HG02973 (cell line): ENCODE results near the gene KCND3.

ENCODE experiments used
- ATAC-seq: cut with Tn5 transposase; IDR thresholded peaks from one replicate; pipeline ENCODE4 v1.9.1; 2021; ENCODE audit warnings: moderate library complexity; ENCODE audit not compliant: unreplicated experiment

Gene KCND3

DNA sequence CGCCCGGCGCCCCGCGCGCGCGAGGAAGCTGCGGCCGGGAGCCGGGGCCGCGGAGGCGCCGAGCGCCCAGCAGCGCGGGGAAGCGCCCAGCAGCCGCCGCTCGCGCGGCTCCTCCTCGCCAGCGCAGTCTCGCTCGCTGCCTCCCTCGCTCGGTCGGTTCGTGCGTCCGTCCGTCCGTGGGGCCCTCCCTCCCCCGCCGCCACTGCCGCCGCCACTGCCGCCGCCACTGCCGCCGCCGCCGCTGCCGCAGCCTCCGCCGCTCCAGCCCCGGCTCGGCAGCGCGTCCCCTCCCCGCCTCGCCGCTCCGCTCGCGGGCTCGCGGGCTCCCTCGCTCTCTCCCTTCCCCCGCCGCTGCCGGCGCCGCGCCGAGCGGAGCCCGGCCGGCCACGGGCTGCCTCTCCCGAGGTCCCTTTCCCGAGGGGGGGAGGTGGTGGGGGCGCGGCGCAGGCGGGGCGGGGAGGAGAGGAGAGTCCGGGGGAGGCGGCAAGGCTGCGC lies at the start of gene KCND3:
Gene KCND3, minus strand, starts transcription at position 138 of the 495 bp plus-strand sequence.
- ATAC-seq: no peak

DNA sequence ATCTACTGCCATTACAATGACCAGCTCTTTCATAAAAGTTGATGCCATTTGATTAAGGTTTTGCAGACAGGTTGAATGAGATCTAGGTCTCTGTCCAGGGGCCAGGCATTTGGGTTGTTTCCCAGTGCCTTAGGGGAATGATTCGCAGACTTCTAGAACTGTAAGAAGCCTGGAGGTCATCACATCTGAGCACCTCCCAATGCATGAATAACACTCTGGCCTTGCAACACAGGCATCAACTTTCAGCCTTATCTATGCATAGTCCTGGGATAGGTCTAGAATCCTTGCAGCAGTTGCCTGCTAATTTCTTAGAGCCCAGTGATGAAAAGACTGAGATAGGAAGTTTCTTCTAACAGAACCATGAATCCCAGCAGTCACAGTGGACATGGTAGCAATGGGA lies 44.8 kb upstream of the KCND3 start:
- ATAC-seq: no peak

DNA sequence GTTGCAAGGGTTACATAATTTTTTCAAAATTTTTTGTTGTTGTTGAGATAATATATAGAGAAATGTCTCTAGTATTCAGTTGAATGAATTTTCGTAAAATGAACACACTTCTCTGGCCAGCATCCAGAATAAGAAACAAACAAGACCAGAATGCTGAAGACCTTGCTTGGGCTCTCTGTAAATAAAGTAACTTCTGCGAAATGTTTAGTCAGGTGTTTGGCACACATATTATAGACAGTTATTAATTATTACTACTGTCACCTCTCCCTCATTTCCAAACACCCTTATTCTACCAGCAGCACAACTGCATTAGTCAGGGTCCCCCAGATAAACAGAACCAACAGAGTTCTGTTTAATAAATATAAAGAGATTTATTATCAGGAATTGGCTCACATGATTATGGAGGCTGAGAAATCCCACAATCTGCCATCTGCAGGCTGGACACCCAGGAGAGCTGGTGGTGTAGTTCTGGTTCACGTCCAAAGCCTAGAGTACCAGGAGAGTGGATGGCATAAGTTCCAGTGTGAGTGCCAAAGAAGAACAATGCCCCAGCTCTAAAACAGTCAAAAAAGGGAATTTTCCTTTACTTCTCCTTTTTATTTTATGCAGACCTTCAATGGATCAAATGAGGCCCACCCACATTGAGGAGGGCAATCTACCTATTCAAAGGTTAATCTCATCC lies 44.1 kb upstream of the KCND3 start:
- ATAC-seq: no peak

DNA sequence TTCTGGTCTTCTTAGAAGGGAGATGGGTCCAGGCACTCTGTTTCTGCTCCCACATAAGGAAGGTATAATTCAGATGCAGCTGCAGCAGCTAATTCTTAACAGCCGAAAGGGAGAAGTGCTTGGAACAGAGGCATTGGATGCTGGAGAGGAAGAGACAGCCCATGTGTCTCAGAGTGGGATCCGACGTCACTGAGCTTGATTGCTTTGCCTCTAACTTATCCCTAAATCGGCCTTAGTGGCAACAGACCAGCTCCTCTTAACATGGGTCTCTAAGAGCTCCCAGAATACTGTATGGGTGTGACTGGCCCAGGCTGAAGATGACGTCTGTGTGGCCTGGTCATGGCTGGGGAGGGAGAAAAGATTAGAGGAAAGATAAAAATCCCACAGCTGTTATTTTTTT lies 40.7 kb upstream of the KCND3 start:
- no peak for ATAC-seq

DNA sequence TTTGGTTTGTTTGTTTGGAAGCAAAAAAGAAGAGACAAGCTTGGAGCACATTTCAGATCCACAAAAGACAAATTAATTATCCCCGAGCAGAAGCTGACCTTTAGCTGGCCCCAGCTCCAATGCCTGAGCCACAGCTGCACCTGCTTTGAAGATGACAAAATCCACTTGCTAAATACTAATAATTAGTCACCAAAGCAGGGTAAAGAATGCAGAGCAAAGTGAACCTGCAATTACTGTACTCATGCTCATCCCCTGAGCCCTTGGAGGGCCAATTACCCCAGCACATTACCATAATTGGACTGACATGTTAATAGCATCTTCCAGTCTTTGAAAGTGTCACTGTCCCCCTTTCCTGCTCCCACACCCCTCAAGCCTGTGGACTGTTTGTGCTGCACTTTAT lies 38.2 kb upstream of the KCND3 start:
- no peak for ATAC-seq

DNA sequence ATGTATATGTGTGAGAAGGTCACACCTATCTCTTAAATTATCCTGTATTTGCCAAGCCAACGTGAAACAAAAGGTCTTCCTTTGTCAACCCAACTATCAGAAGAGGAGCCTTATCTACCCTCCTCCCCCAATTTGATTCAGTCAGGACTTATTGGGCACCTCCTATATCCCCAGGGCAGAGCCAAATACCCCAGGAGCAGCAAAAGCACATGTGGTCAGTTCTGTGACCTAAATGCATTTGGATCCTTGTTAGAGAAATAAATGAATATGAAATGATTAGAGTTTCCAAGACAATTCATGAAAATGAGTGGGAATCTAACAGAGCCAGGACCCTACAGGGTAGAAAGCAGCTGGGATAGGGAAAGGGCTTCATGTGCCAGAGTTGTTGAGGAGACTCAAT lies 37.0 kb upstream of the KCND3 start:
- ATAC-seq: no peak

DNA sequence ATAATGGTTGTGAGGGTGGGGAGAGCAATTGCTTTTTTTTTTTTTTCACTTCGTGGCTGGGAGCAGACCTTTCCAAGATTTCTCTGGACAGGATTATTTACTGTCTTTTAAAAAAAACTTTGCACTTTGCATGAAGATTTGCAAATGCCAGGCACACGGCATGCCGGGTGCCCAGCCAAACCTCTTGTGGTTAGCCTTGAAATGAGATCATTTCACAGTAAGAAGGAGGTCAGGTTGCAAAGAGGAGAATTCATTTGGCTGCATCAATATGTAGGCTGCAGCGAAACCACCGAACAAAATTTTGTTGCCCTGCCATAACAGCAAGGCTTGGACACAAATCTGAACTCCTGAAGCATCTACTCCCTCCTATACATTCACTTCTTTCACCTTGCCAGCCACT lies 36.5 kb upstream of the KCND3 start:
- no peak for ATAC-seq

DNA sequence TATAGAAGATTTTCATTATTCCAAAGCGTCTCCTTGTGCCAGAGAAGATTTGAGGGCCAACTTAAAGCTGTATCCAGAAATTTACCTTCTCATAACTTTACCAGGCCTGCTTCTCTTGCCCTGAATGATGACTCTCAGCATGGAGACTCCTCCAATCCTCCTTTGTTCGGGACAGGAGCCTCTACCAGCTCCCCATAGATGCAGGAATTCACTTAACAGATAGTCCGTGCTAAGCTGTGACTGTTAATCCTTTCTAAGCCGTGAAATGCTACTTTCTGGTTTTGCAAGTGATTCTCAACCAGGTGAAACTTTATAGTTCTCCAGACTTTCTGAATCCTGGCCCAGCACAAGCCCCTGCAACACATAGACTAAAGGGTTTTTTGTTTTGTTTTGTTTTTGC lies 31.8 kb upstream of the KCND3 start:
- ATAC-seq: no peak

DNA sequence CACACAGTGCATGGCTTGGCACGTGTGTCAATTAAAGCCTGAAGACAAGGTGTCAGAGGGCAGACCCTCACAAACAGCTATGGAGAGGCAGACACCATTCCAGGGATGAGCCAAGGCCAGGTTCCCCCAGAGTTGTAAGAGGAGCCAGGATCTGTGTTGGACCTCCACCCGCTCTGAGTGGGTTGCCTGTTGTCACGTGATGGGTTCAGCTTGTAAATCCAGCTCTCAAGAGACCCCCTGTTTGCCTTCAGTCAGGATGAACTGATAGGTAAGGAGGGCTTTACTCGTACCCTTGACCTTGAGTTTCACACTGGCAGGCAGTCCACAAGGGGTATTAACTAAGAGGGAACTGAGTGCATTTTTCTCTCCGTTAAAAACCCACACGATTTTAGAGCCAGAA lies 27.7 kb upstream of the KCND3 start:
- ATAC-seq: no peak

DNA sequence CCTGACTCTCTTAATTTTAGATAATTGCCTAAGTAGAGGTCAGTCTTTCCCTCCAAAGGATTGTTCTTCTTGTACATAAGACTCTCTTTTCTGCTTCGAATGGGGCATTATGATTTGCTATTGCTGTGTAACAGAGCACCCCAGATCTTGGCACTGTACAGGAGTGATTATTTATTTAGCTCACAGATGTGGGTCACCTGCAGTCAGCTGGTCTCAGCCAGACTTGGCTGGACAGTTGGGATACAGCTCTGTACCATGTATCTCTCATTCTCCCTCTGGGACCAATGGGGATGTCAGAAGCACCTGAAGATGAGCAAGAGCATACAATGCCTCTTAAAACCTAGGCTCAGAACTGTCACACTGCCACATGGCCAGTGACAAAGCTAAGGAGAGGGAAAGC lies 23.4 kb upstream of the KCND3 start:
- no peak for ATAC-seq

DNA sequence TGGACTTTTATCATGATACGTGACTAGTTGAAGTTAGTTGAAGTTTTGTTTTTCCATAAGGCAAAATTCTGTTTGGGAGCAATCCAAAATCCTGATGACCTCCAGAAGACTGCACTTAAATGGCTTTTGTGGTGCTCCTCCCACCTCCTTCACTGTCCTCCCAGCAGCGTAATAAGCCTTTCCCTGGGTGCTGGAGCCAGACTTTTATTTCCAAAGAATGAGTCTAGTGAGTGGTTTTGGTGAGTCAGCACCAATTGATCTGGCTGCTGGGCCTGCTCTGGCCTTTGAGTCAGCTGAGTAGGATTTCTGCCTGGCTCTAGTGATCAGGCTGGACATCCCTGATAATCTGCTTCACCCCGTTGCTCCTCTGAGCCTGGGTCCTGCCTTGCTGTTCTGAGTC lies 21.7 kb upstream of the KCND3 start:
- no peak for ATAC-seq

DNA sequence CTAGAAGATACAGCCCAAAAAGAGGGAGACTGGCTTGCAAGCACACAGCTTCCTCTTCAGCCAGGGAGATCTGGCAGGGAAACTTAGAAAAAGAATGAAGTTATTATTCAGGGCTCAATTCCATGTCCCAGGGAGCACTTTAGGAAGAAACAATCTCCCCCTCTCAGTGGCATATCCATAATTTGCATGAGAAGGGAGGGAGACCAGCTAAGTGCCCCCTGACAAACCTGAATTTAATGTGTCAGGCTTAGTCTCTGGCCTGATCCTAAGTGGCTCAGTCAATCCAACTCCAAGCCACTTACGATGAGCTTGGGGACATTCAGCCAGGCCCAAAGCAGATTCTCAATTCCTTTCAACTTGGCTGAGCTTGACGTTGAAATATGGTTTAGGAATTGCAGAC lies 17.7 kb upstream of the KCND3 start:
- no peak for ATAC-seq

DNA sequence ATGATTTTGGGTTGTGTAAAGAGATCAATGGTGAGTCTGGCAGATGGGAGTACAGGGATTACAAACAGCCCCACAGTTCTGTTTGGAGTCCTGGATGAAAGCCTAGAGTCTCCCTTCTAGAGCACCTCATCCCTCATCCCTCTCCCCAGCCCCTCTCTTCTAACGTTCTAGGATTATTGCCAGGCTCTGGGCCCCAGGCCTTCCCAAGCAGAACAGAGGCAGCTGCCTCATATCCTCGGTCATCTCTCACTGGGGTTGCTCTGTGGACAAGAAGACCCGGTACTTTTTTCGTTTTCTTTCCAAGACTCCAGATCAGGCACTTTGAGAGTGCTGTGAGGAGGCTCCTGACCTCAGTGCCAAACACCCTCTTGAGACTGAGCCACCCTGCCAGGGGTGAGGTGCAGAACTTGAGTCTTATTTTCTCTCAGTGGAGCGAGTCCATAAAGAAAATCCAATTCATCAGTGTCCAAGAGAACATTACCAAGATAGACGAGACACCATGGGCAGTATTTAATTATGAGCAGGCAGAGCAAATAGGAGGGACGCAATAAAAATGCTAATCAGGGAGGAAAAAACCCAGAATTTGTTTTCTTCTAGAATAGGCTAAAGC lies 17.1 kb upstream of the KCND3 start:
- ATAC-seq: no peak

DNA sequence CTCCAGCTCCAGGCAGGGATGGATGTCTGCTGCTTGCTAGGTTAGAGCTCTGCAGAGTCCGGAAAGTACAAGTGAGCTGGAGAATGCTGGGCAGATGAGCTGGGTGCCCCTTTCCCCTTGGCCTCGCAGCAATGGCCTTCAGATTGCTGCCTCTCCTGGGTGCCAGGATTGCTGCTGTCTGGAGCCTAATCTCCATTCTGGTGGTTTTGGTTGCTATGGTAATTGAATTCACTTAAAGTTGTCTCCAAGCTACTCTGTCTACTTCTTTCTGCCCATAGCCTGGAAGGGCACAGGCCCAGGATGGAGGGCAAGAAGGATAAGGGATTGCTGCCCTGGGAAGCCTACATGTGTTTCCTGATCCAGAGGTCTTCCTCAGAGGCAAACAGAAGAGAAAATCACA lies 14.6 kb upstream of the KCND3 start:
- no peak for ATAC-seq

DNA sequence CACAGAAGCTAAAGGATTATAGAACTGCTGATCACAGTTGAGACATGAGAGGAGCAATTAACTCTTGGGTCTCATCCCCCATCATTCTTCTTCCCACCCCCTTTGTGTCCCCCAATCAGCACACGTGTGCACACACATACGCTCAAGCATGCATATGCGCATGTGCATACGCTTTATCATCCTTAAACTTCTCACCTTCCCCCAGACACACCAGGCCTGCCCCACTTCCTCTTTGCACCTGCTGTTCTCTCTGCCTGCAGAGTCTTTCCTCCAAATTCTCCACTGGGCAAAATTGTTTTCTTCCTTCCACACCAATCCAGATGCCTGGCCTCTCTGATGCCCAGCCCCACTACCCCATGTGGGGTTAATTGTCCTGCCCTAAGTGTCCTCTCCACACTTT lies 13.0 kb upstream of the KCND3 start:
- ATAC-seq: no peak

DNA sequence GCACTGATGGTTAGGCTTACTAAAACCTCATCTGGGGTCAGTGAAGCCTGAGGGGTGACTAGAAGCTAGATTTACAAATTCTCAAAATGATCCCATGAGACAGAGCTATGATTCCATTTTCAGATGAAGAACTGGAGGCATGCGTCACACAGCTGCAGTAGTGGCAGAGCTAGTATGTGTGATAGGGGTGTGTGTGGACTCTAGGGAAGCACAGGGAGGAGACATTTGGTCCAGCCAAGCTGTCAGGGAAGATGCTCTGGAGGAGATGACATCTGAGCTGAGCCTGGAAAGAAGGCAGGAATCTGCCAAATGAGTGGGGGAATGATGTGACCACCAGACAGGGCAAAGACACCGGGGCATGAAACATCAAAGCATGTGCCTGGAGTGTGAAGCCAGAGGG lies 12.0 kb upstream of the KCND3 start:
- no peak for ATAC-seq

DNA sequence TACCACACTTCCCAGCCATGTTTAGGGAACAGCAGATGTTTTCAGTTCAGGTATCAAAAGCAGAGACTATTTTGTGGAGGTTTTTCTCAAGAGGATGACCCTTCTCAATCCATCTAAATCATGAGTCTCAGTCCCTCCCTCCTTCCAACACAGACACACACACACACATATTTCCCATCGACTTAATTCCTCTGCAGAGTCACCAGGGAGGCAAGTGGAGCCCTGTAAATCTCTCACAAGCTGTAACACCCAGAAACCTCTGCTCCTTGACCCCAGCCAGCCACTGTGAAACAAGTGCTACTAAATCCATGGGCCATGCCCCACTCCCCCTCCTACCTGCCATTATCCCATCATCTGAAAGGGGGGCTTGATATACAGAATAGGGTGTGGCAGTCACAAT lies 10.6 kb upstream of the KCND3 start:
- ATAC-seq: no peak

DNA sequence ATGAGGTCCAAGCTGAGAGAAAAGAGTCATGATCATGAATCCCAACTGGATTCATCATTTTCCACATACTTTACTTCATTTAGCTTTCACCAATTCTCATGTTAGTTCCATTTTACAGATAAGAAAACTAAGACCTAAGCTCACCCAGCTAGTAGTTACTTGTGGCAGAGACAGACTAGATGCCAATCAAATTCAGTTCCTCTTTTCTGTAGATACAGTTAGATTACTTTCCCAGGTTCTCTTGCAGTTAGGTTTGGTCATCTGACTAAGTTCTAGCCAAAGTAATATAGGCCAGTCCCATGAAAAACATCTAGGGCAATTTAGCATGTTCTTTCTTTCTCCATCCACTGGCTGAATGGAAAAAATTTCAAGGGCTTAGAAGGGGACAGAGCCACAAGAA lies 8.9 kb upstream of the KCND3 start:
- ATAC-seq: no peak

DNA sequence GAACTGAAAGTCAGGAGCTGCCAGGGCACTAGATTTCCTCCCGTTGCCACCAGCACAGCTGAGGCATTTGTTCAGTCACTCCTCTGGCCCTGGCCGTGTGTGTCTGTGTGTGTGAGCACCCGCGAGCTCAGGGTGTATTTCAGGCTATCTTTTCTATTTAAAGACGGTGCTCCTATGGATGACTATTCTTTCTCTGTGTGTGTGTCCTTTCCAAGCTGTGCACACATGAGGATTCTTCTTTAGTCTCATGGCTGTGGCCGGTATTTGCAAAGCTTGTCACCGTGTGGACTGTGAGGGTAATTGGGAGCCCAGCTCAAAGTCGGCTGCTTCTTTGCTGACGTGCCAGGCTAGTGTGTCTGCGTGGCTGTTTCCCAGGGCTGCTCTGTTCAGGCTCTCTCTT lies 3.0 kb upstream of the KCND3 start:
- no peak for ATAC-seq

DNA sequence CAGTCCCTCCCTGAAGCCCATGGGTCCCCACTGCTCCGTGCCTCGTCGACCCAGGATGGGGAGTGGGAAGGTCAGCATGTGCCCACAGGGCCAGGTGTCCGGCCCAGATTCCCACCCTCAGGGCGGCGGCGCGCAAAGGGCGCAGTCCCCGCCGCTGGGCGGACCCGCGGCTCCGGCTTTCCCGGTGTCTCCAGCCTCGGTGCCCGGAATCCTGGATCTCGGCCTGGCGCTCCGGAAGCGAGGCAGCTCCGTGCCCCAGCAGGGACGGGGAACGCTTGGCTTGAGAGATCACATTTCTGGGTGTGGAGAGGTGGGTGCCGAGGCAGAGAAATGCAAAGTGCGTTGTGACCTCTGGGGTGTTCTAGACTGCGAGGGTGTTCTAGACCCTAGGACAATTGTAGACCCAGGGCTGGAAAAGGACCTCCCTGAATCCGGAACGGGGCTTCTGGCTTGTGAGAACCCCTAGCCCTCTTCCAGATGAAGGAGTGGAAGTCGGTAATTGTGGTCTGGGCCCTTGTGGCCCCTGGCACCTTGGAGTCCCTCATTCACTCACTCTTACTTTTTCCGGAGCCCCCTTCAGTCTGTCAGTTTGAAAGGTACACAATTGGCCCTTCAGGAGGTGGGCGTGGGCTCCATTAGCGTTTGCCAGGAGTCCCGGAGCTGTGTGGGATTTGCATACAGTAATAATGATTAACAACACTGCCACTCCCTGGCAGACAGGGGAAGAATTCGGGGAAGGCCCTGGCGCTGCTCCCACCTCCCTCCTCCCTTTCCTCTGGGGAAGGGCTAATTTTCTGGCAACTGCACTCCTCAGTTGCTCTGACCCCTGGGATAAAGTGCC lies 1.6 kb upstream of the KCND3 start:
- ATAC-seq: no peak

DNA sequence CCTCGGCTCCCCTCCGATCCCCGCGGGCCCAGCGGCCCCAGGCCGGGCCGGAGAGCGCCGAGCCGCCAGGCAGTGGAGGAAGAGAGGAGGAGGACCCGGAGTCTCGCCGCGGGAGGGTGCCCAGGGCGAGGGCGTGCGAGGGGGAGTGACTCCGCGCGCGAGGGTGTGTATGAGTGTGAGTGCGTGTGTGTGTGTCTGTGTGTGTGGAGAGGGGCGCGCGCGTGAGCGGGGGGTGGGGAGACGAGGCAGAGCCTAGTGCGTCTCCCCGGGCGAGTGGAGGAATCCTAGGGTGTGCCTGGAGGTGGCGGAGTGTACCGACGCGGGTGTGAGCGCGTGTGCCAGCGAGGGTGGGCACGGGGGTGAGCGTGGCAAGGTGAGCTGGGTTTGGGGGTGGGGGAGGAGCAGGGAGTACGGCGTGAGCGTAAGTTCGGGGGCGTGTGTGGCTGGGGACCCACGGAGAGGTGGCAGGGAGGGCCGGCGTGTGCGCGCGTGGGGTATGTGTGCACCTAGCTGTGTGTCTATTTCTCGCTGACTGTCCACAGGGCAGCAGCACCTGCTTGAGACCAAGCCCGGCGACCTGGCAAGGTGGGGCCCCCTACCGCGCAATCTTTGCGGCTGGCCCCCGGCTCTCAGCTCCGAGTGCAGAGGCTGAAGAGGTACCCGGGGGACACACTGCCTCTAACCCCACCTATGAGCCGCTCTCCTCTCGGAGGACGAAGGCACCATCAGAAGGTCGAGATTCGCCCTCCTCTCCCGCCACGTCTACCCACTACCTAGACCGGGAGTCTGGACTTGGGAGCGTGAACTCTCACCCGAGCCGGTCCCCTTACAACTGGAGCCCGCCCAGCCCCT lies 784 bp upstream of the KCND3 start:
- ATAC-seq: no peak
